ENCODE data around the gene MTHFSD.

MTHFSD gene

GRCh38 chr16:86512860-86513470 is 42.1 kb downstream of the MTHFSD start:
- no peak for DNase-seq (ENCODE audit: low read depth)

GRCh38 chr16:86512301-86512859 is 42.7 kb downstream of the MTHFSD start:
- no peak for DNase-seq (ENCODE audit: low read depth)

- DNase-seq (ENCODE audit: low read depth): no peak
Measured at GRCh38 chr16:86511317-86512161, 43.5 kb downstream of the MTHFSD start.

- DNase-seq (ENCODE audit: low read depth): no peak
Measured at GRCh38 chr16:86510465-86511261, 44.4 kb downstream of the MTHFSD start, which contains the start of gene FOXF1. Gene FOXF1 (plus strand): TSS chr16:86510527. CDS start chr16:86510570, 43 bp downstream.

GRCh38 chr16:86509759-86510464 is 45.1 kb downstream of the MTHFSD start:
- no peak for DNase-seq (ENCODE audit: low read depth)

DNA sequence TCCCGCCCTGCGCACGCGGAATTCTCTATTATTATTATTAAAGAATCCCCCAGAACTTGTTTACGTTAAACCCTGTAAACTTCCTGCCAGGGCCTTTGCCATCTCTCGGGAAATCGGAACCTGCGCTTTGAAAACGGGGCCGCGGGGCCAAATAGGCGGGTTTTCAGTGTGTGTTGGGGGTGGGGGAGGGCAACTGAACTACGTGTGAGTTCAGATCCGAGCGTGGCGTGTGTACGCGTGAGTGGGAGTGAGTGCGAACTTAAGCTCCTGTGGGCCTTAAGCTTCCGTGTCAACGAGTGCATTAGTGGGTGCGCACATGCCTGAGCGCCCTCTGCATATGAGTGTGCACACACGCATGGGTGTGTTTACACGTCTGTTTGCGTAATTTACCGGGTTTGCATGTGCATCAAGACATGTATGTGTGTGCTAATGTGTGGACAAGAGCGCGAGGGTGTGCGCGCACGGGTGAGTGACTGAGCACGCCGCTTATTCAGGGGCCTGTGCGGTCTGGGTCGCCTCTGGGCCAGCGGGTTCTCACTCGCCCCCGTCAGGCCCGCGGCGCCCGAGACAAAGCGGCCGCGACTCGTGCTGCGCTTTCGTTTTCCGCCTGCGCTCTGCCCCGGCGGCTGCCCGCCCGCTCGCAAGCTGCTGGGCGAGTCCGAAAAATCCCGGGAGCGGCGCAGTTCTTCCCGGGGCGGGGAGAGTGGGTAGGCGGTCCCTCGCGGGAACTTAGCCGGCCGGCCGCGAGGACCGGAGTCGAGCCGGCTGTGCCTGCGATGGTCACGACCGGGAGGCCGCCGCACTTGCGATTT is 45.9 kb downstream of the MTHFSD start:
- DNase-seq (ENCODE audit: low read depth): no peak

GRCh38 chr16:86508028-86508946 is 46.7 kb downstream of the MTHFSD start:
- DNase-seq (ENCODE audit: low read depth): no peak

DNA sequence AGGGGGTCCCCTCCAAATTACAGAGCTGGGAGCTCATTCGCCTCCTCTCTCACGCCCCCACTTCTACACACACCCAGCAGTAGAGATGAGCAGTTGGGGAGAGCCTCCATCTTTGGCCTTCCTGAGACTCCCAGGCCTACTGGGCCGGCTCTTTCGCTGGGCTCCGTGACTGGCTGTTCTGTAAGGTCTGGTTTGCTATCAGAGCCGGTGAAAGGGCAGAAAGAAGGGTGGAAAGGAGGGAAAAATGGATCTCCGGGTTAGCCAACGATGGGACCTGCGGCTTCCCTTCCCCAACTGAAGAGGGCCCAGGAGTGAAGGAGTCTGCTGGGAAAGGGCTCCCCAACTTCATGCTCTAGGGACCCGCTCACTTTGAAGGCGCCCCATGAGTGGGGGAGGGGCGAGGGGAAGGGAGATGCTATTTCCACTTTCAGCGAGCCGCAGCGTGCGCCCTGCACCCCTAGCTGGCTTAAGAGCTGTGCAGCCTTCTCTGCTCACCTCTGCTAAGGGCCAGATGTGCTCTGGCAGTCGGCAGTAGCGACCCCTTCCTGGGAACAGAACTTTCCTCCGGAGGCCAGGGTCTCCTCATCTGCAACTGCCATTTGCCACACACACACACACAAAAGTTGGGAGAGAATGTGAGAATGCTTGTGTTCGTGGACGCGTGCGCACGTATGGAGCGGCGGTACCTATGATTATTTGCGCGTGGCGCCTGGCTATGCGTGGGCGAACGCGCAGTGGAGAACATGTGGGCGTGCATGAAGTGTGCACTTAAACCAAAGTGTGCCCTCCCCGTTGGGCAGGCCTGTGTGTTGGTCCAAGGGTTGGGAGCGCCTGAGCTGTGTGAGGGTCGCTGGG is 47.6 kb downstream of the MTHFSD start:
- DNase-seq (ENCODE audit: low read depth): no peak

GRCh38 chr16:86505899-86506864 is 48.9 kb downstream of the MTHFSD start:
- no peak for DNase-seq (ENCODE audit: low read depth)

- no peak for DNase-seq (ENCODE audit: low read depth)
Measured at GRCh38 chr16:86505185-86505898, 49.7 kb downstream of the MTHFSD start.

- no peak for DNase-seq (ENCODE audit: low read depth)
Measured at GRCh38 chr16:86504315-86505184, 50.5 kb downstream of the MTHFSD start.

DNA sequence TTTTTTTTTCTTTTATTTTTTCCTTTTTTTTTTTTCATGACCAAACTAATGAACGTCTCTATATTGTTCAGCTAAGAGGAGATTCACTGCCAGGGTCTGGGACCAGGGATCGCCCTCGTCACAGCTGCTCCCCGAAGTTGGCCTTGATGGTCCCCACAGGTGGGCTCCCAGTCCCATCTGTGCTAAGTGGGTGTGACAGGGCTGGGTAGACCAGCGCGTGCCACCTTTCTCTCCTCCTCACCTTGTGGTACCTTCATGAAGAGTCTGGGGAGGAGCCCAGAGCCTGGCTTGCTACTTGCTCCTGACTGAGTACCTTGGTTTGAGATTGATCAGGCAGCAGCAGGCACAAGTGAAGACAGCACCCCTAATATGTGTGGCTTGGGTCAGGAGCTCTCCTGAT is 51.2 kb downstream of the MTHFSD start:
- no peak for DNase-seq (ENCODE audit: low read depth)

- DNase-seq (ENCODE audit: low read depth): no peak
Measured at GRCh38 chr16:86502856-86503748, 51.9 kb downstream of the MTHFSD start.

DNA sequence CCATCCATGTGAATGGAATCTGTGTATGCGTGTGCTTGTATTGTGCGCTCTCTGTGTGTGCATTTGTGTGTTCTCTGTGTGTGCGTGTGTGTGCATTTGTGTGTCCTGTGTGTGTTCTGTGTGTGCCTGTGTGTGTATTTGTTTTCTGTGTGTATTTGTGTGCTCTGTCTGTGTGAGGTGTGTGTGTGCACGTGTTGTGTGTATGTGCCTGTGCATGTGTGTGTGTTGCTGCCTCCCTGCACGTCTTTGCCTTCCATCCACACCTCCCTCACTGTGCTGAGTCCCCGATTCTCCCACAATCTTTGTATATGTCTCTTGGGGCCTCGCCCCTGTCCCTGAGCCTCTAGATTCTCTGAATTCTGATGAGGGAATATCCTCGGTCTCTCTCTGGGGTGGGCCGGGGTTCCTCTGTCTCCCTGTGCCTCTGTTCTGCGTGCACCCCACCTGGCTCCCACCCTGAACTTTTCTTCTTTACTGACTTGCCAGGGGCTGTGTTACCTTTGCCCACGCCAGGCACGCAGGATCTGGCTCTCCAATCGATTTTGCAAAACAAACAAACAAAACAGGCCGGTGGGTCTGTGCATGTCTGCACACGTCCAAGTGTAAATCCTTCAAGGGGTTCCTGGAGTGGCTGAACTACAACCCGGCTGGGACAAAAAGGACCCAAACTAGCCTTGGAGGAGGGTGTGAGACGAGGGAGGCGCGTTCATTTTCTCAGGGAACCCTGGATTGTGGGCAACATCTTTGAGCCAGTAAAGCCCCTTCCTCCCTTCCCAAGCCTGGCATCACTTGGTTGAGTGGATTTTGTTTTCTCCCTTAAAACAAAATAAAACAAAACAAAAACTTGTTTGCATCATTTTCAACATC is 52.8 kb downstream of the MTHFSD start:
- DNase-seq (ENCODE audit: low read depth): no peak
